Kidney (tissue), 14 donors: ENCODE data around the gene ROR2. TPM values are rescaled to one million over a fixed set of nuclear protein-coding genes. Genes with fewer than 3 reads are reported as not detected.
A peak's percentile ranks its signal among the peaks of the same experiment; 100 is the strongest.
"Not testable (repeated sequence)": the region's sequence is repeated elsewhere in the genome, so short reads cannot be mapped to it uniquely, and the experiment has no call there.

Experiments used
- DNase-seq, 5 donors: peaks; one replicate each; pipeline ENCODE4 v3.0.0-alpha.2; 2013 to 2020
- FAIRE-seq: peaks from 2 replicates; lab custom pipeline; 2012; peaks lifted over from hg19 to GRCh38; lab: Jason Lieb, UNC
- H3K27ac ChIP-seq, 2 donors: one replicate each; pipeline ENCODE4 v1.7.0; 2013; ENCODE audit warnings: low read depth in 2 of 2, low read length in 2 of 2, inconsistent platforms in 1 of 2
- H3K27me3 ChIP-seq: one replicate; pipeline ENCODE4 v1.7.1; 2013; ENCODE audit warnings: low read length, inconsistent platforms; ENCODE audit not compliant: control insufficient read depth, insufficient read depth
- H3K36me3 ChIP-seq, 3 donors: one replicate each; pipeline versions ENCODE4 v1.7.0 to v1.7.1; 2013; ENCODE audit warnings: low read length in 3 of 3, control low read depth in 1 of 3, inconsistent platforms in 1 of 3; ENCODE audit not compliant: insufficient read depth in 3 of 3, control insufficient read depth in 2 of 3
- H3K4me1 ChIP-seq, 3 donors: one replicate each; pipeline versions ENCODE4 v1.7.0 to v1.7.1; 2013; ENCODE audit warnings: low read length in 3 of 3, inconsistent platforms in 1 of 3, low read depth in 1 of 3; ENCODE audit not compliant: control insufficient read depth in 2 of 3, insufficient read depth in 2 of 3
- H3K4me3 ChIP-seq, 3 donors: one replicate each; pipeline versions ENCODE4 v1.7.0 to v1.8.1; 2013; ENCODE audit warnings: low read length in 3 of 3, control low read depth in 1 of 3, inconsistent platforms in 1 of 3
- H3K9ac ChIP-seq, 3 donors: one replicate each; pipeline versions ENCODE4 v1.7.0 to v1.7.1; 2013; ENCODE audit warnings: low read length in 3 of 3, control low read depth in 1 of 3, inconsistent platforms in 1 of 3
- H3K9me3 ChIP-seq, 3 donors: one replicate each; pipeline versions ENCODE4 v1.7.0 to v1.7.1; 2013; ENCODE audit warnings: low read length in 3 of 3, control low read depth in 1 of 3, inconsistent platforms in 1 of 3; ENCODE audit not compliant: control insufficient read depth in 2 of 3, insufficient read depth in 1 of 3
- intact Hi-C: fragments of 100-400 bp; cut with DNase I; formaldehyde crosslinking; loops from one replicate; pipeline ENCODE4 v1.11.1; 2022
- polyA plus RNA-seq: library from polyadenylated mRNA; stranded (reverse); fragments of 350-450 nt; fragmentation: Illumina TruSeq; extraction: RNeasy Lipid Tissue Mini Kit (QIAGEN cat#74804); gene quantifications from one replicate; pipeline ENCODE4 v1.2.3, GENCODE V29; 2014; ENCODE audit warnings: low read depth, low replicate concordance; ENCODE audit not compliant: insufficient read depth
- total RNA-seq: library from RNA; stranded (reverse); fragmentation: NEBNext Ultra II Directional; extraction: Animal tissue kit (Norgen Biotek cat#: 25700); gene quantifications from one replicate; pipeline ENCODE4 v1.2.1, GENCODE V29; 2021
- TF ChIP-seq, protein P1 (sequence below): IDR thresholded peaks from 3 replicates; pipeline ENCODE4 v1.5.1; 2012; ENCODE audit warnings: mild to moderate bottlenecking, moderate library complexity, borderline replicate concordance; ENCODE audit not compliant: insufficient read depth; ENCODE audit errors: extremely low read depth
- donor health status: control.
- donor health status: control.
- donor health status: control.
- donor health status: control.
- donor health status: control.
- donor health status: DM: yes; HTN: yes; CAD: no.
- donor health status: Normal renal cell carcinoma (clear cell type).

Gene ROR2
- total and polyA plus RNA-seq, 2 donors from 2014 or later: 1.5 to 5.7 TPM

DNA sequence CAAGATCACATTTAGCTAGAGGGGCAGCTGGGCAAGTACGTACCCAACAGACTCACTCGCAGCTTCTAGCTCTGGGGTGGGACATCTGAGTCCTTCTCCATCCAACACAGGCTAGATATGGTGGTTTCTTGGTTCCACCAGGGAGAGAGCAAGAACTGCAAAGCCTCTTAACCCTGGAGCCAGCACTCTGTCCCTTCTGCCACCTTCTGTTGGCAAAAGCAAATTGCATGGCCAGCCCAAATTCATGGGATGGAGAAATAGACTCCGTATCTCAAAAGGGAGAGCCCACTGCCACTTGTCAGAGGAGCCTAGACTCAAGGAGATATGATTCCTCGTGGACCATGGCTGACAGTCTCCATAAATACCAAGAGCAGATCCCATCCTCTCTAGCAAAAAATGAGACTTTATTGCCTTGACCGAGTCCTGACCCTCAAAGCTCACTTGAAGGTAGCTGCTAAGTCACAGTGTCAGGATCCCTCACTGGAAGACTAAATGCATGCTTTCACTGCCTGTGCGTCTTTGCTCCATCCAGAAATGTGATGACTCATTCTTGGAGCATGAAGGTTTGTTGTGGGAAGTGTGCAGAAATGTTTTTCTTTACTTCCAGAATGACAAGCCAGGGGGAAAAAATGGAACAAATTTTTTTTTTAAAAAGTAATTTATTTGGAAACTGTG is 28.8 kb upstream of the ROR2 start:
- DNase-seq: peak in 3 of 5 donors; percentile 26 to 40 (median 30)
- Histone ChIP-seq H3K9me3 (no peaks in the 10 kb centered on the region), H3K36me3 (no peaks in the 10 kb centered on the region), H3K27ac (no peak overlapping the region), H3K4me3 (no peak overlapping the region), H3K27me3 (no peaks in the 10 kb centered on the region), H3K4me1 (no peaks in the 10 kb centered on the region), H3K9ac (no peak overlapping the region)
- TF ChIP-seq, protein P1, sequence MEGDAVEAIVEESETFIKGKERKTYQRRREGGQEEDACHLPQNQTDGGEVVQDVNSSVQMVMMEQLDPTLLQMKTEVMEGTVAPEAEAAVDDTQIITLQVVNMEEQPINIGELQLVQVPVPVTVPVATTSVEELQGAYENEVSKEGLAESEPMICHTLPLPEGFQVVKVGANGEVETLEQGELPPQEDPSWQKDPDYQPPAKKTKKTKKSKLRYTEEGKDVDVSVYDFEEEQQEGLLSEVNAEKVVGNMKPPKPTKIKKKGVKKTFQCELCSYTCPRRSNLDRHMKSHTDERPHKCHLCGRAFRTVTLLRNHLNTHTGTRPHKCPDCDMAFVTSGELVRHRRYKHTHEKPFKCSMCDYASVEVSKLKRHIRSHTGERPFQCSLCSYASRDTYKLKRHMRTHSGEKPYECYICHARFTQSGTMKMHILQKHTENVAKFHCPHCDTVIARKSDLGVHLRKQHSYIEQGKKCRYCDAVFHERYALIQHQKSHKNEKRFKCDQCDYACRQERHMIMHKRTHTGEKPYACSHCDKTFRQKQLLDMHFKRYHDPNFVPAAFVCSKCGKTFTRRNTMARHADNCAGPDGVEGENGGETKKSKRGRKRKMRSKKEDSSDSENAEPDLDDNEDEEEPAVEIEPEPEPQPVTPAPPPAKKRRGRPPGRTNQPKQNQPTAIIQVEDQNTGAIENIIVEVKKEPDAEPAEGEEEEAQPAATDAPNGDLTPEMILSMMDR: peak; percentile 30
- FAIRE-seq: no peak
- intact Hi-C loops: no loop called here

DNA sequence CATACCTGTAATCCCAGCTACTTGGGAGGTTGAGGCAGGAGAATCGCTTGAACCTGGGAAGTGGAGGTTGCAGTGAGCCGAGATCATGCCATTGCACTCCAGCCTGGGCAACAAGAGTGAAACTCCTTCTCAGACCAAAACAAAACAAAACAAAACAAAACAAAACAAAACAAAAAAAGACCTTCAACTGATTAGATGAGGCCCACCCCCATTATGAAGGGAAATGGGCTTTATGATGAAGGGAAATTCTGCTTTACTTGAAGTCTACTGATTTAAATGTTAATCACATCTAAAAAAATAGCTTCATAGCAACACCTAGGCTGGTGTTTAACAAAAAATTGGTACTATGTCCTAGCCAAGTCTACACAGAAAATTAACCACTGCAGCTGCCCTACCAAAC is 25.2 kb upstream of the ROR2 start:
- FAIRE-seq, H3K36me3 ChIP-seq, H3K4me3 ChIP-seq, H3K4me1 ChIP-seq, H3K9me3 ChIP-seq, H3K9ac ChIP-seq, DNase-seq, H3K27me3 ChIP-seq, intact Hi-C loops, H3K27ac ChIP-seq: not testable (repeated sequence)

DNA sequence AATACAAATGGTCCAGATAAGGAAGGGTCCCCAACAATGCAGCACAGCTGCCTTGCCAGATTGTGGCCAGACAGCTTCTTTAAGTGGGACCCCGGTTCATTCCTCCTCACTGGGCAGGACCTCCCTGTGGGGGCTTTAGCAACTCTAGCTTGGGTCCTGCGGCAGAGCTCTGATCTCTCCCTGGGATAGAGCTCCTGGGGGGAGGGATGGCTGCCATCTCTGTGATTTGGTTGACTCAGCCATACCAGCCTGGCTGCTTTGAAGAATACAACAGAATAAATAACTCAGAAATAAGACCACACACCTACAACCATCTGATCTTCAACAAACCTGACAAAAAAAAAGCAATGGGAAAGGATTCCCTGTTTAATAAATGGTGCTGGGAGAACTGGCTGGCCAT is 22.7 kb upstream of the ROR2 start:
- TF ChIP-seq, protein P1: no peak
- Histone ChIP-seq H3K4me1 (no peaks in the 10 kb centered on the region), H3K27ac (no peak overlapping the region), H3K4me3 (no peak overlapping the region), H3K36me3 (no peaks in the 10 kb centered on the region), H3K9ac (no peak overlapping the region), H3K9me3 (no peaks in the 10 kb centered on the region), H3K27me3 (no peaks in the 10 kb centered on the region)
- intact Hi-C loops: no loop called here
- FAIRE-seq (no peak), DNase-seq (no peak)

DNA sequence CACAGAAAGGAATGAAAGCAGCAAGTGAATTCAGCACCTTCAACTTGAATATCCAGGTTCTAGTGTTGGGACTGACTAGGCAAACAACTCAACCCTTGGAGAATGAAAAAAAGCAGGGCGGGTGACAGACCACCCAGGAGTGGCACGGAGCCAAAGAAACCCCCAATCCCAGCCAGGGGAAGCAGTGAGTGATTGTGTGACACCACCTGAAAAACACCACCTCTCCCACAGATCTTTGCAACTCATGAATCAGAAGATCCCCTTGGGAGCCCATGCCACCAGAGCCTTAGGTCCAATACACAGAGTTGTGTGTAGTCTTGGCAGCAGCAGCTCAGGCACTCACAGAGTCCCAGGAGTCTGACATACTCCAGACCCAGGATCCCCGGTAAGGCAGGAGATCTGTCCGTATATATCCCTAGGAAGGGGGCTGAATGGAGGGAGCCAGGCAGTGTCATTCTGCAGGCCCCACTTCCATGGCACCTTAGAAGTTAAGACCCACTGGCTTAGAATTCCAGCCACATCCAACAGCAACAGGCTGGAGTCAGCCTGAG is 22.1 kb upstream of the ROR2 start:
- FAIRE-seq: no peak

More for the DNA sequence above, 22.1 kb upstream of the ROR2 start:
- Histone ChIP-seq H3K36me3 (no peaks in the 10 kb centered on the region), H3K4me3 (no peak overlapping the region), H3K9ac (no peak overlapping the region), H3K27me3 (no peaks in the 10 kb centered on the region), H3K4me1 (no peaks in the 10 kb centered on the region), H3K27ac (no peak overlapping the region), H3K9me3 (no peaks in the 10 kb centered on the region)
- DNase-seq: no peak
- TF ChIP-seq, protein P1: no peak
- intact Hi-C loops: no loop called here
